ENCODE measurements around the gene EYS. TPM values are rescaled to one million over a fixed set of nuclear protein-coding genes. Genes with fewer than 3 reads are reported as not detected.
"Not testable (repeated sequence)": the region's sequence is repeated elsewhere in the genome, so short reads cannot be mapped to it uniquely, and the experiment has no call there.

The EYS gene
- total and polyA plus RNA-seq, 2 of the 8 experiments (the other 6 are each of a cell fraction or from before 2014, with no cell fraction given) = 0.05 to 0.13 TPM

- H2BK20ac ChIP-seq (ENCODE audit: low read length); CTCF ChIA-PET (ENCODE audit: partially characterized antibody): not testable (repeated sequence)
These were observed 1968.8 kb downstream of the EYS start for GRCh38 chr6:63738190-63738589.

More at GRCh38 chr6:63738190-63738589, 1968.8 kb downstream of the EYS start:
- H2BK15ac ChIP-seq (ENCODE audit: low read length); H3K4ac ChIP-seq (replicated peaks; ENCODE audit: insufficient read length, low read depth, low read length); H2BK12ac ChIP-seq (ENCODE audit: low read depth, low read length); H3K79me1 ChIP-seq (ENCODE audit: low read depth, low read length); DNase-seq (ENCODE audit: low read depth in 1 of 2, low spot score in 2 of 2); H2AK5ac ChIP-seq (ENCODE audit: low read depth, low read length); H2AFZ ChIP-seq (ENCODE audit: low read length); H4K8ac ChIP-seq (ENCODE audit: extremely low read depth, insufficient read depth, low read length); H3K18ac ChIP-seq (ENCODE audit: extremely low read depth, low read length); H3K27me3 ChIP-seq (replicated peaks in 1 of 4; ENCODE audit: control insufficient read depth in 3 of 4, extremely low read depth in 1 of 4, insufficient read depth in 3 of 4, low read length in 3 of 4); FAIRE-seq; H2BK120ac ChIP-seq (replicated peaks; ENCODE audit: low read depth, low read length); H4K5ac ChIP-seq (ENCODE audit: insufficient read length, low read depth, low read length); H4K20me1 ChIP-seq (replicated peaks in 1 of 2; ENCODE audit: control insufficient read depth in 1 of 2, insufficient read depth in 2 of 2, low read length in 2 of 2); H3K23me2 ChIP-seq (ENCODE audit: low read depth, low read length); H3K4me1 ChIP-seq (replicated peaks in 1 of 4; ENCODE audit: control insufficient read depth in 3 of 4, insufficient read depth in 4 of 4, low read length in 3 of 4); H3K27ac ChIP-seq (ENCODE audit: low read depth, low read length); H3K9me3 ChIP-seq (ENCODE audit: insufficient read depth in 2 of 2, low read depth in 1 of 2, low read length in 1 of 2); H4K91ac ChIP-seq (replicated peaks; ENCODE audit: insufficient read length, low read length); H3K9ac ChIP-seq (replicated peaks in 1 of 4; ENCODE audit: extremely low read depth in 1 of 4, low read depth in 3 of 4, low read length in 3 of 4); H3K14ac ChIP-seq (ENCODE audit: insufficient read length); H2BK5ac ChIP-seq (ENCODE audit: low read depth, low read length); H3K4me3 ChIP-seq (ENCODE audit: extremely low read depth in 1 of 4, insufficient read depth in 2 of 4, low read depth in 3 of 4, low read length in 4 of 4); H3K36me3 ChIP-seq (ENCODE audit: control insufficient read depth in 2 of 4, insufficient read depth in 4 of 4, low read length in 3 of 4); H3K23ac ChIP-seq (ENCODE audit: insufficient read length); H3K79me2 ChIP-seq (ENCODE audit: control insufficient read depth in 1 of 2, insufficient read depth in 2 of 2, low read length in 2 of 2); POLR2A ChIA-PET (ENCODE audit: partially characterized antibody); H3K4me2 ChIP-seq (ENCODE audit: insufficient read depth in 1 of 2, low read depth in 2 of 2, low read length in 2 of 2); H3K56ac ChIP-seq (replicated peaks; ENCODE audit: insufficient read length, low read depth, low read length): not testable (repeated sequence)
- 100% methylated on average over 2 of the region's 2 CpGs; no CpG with 5 or more reads in 1 of the 2 experiments for WGBS, 2 experiments (ENCODE audit: extremely low coverage in 1 of 2, insufficient coverage in 1 of 2, insufficient read length in 1 of 2, insufficient replicate concordance in 2 of 2, low coverage in 1 of 2, low lambda C conversion rate in 2 of 2, missing lambda C conversion rate in 1 of 2)

Data from H1 (cell line).